ENCODE data around the gene RETREG2.

- TF ChIP-seq, protein P1, sequence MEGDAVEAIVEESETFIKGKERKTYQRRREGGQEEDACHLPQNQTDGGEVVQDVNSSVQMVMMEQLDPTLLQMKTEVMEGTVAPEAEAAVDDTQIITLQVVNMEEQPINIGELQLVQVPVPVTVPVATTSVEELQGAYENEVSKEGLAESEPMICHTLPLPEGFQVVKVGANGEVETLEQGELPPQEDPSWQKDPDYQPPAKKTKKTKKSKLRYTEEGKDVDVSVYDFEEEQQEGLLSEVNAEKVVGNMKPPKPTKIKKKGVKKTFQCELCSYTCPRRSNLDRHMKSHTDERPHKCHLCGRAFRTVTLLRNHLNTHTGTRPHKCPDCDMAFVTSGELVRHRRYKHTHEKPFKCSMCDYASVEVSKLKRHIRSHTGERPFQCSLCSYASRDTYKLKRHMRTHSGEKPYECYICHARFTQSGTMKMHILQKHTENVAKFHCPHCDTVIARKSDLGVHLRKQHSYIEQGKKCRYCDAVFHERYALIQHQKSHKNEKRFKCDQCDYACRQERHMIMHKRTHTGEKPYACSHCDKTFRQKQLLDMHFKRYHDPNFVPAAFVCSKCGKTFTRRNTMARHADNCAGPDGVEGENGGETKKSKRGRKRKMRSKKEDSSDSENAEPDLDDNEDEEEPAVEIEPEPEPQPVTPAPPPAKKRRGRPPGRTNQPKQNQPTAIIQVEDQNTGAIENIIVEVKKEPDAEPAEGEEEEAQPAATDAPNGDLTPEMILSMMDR (conservative IDR thresholded peaks at IDR 0.05; ENCODE audit: low read depth in 2 of 2), result no peak
- TF ChIP-seq, protein P2, sequence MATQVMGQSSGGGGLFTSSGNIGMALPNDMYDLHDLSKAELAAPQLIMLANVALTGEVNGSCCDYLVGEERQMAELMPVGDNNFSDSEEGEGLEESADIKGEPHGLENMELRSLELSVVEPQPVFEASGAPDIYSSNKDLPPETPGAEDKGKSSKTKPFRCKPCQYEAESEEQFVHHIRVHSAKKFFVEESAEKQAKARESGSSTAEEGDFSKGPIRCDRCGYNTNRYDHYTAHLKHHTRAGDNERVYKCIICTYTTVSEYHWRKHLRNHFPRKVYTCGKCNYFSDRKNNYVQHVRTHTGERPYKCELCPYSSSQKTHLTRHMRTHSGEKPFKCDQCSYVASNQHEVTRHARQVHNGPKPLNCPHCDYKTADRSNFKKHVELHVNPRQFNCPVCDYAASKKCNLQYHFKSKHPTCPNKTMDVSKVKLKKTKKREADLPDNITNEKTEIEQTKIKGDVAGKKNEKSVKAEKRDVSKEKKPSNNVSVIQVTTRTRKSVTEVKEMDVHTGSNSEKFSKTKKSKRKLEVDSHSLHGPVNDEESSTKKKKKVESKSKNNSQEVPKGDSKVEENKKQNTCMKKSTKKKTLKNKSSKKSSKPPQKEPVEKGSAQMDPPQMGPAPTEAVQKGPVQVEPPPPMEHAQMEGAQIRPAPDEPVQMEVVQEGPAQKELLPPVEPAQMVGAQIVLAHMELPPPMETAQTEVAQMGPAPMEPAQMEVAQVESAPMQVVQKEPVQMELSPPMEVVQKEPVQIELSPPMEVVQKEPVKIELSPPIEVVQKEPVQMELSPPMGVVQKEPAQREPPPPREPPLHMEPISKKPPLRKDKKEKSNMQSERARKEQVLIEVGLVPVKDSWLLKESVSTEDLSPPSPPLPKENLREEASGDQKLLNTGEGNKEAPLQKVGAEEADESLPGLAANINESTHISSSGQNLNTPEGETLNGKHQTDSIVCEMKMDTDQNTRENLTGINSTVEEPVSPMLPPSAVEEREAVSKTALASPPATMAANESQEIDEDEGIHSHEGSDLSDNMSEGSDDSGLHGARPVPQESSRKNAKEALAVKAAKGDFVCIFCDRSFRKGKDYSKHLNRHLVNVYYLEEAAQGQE (IDR thresholded peaks at IDR 0.05; ENCODE audit: unreplicated experiment), result no peak
- no peak for TF ChIP-seq POLR2AphosphoS5 (IDR thresholded peaks at IDR 0.05; ENCODE audit: low read depth)
Observed at GRCh38 chr2:219169930-219170654, 8.0 kb upstream of the RETREG2 start, which contains the start of gene SLC23A3.

Measured in GM23338 (cell line).